IPS DF 4.7 (cell line): Measurements from ENCODE around the gene DYNC2LI1.
"Not testable (repeated sequence)": the region's sequence is repeated elsewhere in the genome, so short reads cannot be mapped to it uniquely, and the experiment has no call there.

Experiments
- DNase-seq: peaks from one replicate; pipeline ENCODE4 v3.0.0-alpha.2; 2013; ENCODE audit warnings: low spot score; ENCODE audit errors: extremely low read depth

DYNC2LI1 gene

DNA sequence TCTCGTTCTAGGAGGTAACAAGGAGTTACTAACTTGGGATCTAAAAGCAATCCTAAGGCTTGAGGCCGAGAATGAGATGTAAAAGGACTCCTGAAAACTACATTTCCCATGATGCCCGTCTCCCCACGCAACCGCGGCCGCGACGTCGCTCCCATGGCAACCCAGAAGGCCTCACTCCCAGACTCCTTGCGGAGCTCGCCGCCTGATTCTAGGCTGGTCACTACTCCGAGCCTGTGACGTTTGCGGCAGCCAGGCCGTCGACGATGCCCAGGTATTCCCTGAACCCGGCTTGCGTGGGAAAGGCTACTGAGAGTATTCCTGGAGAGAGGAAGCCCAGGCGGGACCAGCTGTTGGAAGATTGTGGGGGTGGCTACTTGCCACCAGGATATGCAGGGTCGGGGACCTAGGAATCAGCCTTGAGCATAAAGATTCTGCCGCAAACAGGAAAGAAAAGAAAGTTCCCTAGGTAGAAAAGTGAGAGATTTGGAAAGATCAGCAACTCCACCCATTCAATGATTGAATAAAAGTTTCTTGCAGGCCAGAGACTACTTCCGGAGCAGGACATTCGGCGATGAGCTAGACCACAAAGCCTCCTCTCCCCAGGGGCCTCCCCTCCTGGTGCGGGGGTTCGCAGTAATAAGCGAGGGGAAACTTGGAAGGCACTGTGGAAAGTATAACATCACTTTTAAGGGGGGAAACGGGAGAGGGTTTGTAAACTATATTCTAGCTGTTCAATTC lies at the start of gene DYNC2LI1:
Gene DYNC2LI1, plus strand, starts transcription at position 164 of the 738 bp plus-strand sequence. Its CDS starts 100 bp downstream, at position 264.
- DNase-seq: peak; percentile 80

DNA sequence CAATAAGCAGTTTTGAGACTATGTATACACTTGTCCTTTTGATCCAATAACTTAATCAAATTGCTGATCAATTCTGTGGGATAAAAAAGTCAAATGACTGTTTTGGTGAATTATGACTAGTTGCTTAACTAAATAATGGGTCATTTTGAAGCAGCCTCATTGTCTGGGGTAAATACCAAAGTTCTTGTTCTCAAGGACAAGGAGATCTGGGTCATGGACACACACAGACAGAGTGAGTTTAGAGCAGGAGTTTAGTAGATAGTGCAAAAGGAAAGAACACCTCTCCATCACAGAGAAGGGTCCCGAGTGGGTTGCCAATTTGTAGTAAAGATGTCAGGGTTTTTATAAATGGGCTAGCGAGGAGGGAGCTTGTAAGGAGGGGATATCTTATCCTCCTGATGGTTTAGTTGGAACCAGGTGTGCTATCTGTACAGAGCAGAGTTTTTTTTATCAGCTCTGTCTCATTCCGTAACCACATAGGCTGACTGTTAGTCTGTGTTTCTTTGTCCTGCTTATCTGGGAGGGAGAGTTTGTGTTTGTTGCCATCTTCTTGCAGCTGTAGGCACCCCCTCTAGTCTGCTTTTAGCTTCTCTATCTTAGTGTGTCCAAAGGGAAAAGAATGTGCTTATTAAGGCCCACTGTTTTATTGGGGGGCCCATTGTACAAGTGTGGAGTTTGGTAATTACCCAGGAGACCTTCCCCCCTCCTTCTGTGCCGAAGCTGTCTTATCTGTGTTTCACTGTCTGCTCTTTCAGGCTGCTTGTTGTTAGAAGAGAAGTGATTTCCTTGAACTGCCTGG lies 48.9 kb upstream of the DYNC2LI1 start:
- DNase-seq: no peak

DNA sequence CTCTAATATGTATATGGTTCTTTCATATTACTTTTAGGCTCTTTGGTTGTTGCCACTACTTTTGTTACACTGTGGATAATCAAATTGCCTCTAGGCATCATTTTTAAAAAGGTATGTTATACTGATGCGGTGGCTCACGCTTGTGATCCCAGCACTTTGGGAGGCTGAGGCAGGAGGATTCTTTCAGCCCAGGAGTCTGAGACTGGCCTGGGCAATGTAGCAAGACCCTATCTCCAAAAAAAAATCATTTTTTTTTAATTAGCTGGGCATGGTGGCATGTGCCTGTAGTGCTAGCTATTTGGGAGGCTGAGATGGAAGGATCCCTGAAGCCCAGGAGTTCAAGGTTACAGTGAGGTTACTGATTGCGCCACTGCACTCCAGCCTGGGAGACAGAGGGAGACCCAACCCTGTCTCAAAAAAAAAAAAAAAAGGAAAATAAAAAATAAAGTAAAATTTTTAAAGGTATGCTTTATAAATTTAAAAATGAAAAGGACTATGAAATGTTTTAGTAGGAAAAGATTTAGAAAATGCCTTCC lies 48.1 kb upstream of the DYNC2LI1 start:
- no peak for DNase-seq

DNA sequence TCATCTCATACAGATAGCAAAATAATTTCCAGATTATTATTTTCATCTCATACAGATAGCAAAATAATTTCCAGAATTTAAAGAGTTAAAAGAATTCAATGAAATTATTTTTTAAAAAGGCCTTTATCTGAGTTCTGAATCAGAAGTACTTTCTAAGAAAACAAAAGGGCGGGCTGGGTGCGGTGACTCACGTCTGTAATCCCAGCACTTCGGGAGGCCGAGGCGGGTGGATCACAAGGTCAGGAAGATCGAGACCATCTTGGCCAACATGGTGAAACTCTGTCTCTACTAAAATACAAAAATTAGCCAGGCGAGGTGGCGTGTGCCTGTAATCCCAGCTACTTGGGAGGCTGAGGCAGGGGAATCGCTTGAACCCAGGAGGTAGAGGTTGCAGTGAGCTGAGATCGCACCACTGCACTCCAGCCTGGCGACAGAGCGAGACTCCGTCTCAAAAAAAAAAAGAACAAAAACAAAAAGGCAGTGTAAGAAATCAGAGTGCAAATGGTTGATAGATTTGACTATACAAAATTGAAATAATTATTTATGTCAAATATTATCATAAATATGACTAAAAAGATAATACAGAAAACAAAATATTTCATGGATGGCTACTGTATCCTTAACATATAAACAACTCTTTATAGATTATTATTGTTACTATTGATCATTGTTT lies 46.7 kb upstream of the DYNC2LI1 start:
- not testable (repeated sequence) for DNase-seq

DNA sequence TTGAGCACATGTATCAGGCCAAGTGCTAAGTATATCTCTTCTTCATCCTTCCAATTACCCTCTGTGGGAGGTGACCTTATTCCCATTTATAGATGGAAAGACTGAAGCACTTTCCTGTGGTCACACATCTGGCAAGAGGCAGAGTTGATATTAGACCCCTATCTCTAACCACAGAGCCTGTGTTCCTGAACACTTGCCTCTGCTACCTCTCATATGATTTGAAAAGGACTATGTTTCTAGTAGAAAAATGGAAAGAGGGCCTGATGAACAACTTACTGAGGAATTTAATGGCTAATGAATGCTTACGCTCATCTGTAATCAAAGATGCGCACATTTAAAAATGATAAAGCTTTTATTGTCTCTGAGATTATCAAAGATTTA lies 46.2 kb upstream of the DYNC2LI1 start:
- DNase-seq: no peak

DNA sequence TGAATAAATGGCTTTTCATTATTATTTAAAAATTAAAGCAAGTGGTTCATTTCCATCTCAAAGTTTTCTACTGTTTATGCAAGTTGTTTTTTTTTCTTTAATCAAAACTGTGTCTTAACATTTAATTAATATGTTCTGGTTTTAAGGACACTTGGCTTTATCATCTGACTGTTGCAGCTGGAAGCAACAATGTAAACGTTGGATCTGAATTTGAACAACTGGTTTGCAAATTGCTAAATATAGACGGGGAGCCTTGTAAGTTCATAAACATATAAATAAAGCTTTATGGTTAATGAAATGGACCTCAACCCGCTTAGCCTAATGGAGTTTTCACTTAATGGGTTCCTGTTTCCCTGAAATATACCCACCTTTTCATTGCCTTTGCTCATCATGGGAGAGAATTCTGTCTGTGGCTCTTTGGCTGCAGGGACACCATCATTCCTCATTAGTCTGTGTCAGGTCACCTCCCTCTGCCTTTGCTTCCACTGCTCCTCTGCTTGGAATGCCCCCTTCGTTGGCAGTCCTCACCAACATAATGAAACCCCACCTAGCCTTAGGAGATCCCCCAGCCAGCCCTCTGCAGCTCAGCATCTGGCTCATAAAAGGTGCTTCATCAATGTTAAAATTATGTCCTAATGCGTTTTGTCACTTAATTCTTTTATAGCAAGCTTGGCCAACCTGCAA lies 44.2 kb upstream of the DYNC2LI1 start:
- DNase-seq: no peak

DNA sequence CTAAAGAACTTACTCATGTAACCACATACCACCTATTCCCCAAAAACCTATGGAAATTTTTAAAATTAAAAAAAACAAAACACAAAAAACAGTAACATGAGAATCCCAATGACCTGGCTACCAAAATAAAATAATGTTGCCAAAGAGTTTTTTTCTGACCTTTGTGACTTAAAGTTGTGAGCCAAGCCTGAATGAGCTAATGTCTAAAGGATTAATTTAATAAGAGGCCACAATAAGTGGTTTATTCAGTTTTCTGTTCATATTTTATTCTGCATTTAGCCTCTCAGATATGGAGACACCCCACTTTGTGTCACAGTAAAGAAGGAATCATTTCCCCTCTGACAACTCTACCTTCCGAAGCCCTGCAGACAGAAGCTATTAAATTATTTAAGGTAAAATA lies 42.6 kb upstream of the DYNC2LI1 start:
- no peak for DNase-seq

DNA sequence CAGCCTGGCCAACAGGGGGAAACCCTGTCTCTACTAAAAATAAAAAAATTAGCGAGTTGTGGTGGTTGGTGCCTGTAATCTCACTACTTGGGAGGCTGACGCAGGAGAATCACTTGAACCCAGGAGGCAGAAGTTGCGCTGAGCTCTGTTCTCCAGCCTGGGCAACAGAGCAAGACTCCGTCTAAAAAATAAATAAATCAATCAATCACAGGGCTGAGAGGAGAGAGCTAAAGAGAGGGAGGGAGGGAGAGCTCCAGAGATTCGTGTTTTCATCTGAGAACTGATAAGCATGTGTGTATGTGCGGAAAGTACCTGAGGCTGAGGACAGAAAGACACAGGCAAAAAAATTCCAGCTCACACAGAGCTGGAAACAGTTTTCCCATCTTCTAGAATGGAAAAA lies 37.2 kb upstream of the DYNC2LI1 start:
- DNase-seq: no peak

DNA sequence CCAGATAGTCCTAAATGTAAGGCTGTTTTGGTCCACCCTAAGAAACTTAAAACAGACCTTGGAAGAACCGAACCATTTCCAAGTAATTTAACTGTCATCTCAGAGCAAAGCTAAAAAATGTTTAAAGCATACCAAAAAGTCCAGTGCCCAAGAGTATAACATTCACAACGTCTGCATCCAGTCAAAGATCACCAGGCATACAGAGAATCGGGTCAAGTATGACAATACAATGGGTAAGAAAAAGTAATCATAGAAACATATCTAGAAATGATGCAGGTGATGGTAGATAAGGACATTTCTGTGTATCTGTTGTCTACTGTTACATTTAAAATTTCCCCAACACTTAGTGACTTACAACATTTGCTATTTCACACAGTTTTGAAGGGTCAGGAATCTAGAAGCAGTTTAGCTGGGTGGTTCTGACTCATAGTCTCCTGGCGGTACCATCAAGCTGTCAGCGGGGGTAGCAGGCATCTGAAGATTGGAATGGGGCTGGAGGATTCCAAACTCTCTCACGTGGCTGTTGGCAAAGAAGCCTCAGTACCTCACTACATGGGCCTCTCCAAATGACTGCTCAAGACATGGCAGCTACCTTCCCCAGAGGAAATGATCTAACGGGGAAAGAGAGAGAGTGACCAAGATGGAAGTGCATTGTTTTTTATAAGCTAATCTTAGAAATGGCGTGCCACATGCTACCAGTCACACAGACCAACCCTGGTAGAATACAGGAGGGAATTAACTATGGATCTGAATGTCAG lies 36.6 kb upstream of the DYNC2LI1 start:
- DNase-seq: no peak

DNA sequence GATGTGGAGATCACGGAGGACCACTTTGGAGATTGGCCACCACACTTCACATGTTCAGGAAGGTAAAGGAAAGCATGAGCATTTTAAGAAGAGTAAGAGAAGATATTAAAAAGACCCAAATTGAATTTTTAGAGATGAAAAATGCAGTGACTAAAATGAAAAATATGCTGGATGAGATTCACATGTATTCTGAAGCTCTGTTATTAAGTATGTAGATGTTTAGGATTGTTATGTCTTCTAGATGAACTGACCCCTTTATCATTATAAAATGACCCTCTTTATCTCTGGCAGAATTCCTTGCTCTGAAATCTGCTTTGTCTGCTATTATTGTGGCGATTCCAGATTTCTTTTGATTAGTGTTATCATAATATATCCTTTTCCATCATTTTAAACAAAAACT lies 36.0 kb upstream of the DYNC2LI1 start:
- no peak for DNase-seq

DNA sequence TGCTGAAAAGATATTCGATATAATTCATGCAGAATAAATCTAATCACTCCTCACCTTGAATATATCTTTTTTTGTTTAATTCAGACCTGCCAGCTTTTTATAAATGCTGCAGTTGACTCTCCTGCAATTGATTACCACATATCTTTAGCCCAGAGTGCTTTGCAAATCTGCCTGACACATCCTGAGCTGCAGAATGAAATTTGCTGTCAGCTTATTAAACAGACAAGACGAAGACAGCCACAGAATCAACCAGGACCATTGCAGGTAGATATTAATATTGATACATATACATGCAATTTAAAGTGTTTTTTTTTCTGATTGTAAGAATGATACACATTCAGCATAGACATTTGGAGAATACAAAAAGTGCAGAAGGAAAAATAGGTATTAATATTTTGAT lies 35.6 kb upstream of the DYNC2LI1 start:
- DNase-seq: no peak

DNA sequence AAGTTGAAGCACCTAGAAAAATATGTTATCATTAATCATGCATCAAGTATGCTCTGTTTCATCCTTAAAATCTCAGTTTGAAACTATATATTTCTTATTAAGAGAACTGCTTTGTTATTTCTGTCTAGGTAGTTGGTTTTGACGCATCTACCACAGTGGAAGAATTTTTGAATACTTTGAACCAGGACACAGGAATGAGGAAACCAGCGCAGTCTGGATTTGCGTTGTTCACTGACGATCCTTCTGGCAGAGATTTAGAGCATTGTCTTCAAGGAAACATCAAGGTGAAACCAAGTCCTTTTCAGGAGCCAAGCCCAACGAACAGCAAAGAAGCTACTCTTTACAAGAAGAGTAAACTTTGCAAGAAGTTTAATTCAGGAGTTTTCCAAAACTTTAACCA lies 30.1 kb upstream of the DYNC2LI1 start:
- DNase-seq: no peak

DNA sequence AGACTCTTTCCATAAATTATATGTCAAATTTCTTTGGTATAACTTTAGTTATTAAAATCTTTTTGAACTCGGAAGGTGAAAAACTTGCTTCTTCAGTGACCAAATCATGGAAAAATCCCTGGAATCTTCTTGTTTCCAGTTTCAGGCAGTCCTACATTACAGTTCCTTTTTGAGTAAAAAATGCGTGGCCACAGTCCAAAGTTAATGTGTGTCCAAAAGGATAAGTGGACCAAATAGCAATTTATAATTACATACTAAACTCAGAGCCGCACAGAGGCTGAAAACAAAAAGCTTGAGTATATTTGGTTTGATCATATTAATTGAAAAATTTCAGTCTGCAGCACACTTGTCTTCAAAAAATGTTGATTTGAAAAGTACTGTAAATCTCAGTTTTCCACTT lies 28.4 kb upstream of the DYNC2LI1 start:
- DNase-seq: no peak

DNA sequence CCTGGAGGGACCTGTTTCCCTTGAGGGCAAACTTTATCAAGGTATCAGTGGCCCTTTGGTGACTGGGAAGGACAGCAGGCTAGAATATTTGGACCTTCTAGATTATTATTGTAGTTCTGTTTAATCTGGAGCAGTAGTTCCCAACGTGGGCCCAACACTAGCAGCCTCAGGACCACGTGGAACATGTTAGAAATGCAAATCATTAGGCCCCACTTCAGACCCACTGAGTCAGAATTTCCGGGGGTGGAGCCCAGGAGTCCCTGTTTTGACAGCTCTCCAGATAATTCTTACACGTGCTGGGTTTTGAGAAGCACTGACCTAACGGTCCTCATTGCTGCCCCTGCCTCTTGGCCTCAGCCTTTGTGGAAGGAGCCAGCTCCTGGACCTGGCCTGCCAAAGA lies 25.5 kb upstream of the DYNC2LI1 start:
- no peak for DNase-seq

DNA sequence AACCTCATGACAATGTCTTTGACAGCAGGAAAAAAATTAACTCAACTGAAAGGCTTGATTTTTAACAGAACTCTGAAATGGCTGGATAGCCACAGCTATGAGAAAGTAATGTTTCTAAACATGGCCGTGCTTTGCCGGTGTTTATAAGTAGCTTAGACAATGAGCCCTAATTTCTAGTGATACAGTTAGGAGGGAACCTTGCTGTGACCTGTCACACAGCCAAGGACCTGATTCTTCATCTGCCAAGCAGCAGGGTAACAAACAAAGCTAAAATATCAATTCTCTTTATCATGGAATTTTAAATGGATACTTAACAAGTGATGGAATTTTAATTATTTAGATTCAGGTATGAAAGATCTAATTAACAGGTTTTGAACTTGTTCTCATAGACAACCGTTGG lies 24.3 kb upstream of the DYNC2LI1 start:
- DNase-seq: no peak

DNA sequence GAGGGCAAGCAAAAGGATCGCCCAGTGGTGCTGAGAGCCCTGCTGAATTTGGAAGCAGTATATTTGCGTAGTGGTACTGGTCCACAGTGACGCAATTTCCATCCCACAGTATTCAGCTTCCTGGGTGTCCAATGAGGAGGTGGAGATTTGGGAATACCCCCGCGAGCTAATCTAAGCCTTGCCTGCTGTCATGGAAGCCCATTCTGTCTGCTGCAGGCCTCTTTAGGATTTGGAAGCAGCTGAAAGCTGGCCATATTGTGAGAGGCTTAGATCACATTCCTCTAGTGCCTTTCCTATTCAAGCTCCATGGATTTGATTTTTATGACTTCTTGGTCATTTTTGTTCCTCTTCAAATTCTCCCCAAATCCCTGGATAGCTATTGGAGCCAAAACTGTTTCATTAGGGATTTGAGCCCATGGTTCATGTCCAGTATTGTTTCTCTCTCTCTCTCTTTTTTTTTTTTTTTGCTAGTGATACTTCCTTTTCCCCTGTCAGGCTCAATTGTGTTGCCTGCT lies 22.3 kb upstream of the DYNC2LI1 start:
- DNase-seq: no peak

DNA sequence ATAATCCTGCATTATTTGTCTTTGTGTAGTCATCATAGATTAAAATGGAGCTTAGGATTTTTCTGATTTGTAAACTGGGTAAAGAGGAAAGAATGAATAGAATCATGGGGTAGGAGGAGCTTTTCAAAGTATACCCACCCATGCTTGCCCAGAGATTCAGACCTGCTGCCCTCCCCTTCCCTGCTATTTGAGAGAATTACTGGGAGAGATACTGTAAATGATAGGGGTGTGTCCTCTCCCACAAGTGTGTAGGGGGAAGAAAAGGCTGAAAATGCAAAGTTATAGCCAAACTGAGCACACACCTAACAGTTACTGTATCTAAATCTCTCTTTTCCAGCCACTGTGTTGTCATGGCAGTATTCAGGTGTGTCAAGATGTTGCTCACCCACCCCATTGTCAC lies 21.5 kb upstream of the DYNC2LI1 start:
- DNase-seq: no peak

DNA sequence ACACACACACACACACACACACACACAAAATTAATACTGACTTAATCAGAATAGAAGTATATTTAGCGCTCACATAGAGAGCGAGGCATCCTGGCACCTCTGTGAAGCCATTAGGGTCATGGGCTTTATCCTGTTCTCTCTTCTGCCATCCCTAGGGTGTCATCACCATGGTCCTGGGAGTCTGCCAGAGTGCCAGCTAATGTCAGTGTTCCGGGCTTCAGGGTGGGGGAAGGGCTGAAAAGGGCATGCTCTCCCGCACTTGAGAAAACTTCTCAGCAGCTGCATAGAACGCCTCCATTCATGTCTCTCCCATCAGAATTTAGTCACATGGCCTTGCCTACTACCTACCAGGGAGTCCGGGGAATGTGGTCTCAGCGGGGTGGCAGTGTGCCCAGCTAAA lies 19.7 kb upstream of the DYNC2LI1 start:
- DNase-seq: no peak

DNA sequence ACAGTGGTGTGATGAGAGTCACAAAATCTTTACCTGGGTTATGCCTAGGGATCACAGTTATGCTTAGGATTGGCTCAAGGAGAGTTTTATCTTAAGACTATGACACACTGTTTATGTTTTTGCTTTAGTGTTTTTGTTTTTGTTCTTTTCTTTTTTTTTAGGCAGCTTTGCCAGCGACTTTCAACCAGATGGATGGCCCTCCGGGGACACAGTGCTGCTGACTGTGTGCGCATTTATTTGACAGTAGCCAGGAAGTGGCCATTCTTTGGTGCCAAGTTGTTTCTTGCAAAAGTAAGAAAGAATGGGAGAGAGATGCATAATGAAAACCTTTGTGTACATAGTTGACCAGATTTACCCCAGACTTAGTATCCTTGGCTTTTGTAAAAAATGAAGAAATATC lies 15.1 kb upstream of the DYNC2LI1 start:
- DNase-seq: no peak

DNA sequence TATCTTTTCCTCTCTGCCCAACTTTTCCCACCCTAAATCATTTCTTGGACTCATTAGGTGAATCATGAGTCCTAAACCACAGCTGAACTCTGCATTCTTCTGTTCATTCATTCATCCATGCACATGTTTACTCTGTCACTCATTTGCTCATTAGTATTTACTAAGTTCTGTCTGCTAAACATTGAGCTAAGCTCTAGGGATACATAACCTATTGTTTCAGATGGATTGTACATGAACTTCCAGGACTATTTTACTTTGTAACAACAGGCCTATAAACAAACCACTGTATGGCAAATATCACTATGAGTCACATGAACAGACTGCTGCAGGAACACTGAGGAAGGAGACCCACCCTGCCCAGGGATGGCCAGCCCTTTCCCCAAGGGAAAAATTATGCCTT lies 14.6 kb upstream of the DYNC2LI1 start:
- DNase-seq: no peak

DNA sequence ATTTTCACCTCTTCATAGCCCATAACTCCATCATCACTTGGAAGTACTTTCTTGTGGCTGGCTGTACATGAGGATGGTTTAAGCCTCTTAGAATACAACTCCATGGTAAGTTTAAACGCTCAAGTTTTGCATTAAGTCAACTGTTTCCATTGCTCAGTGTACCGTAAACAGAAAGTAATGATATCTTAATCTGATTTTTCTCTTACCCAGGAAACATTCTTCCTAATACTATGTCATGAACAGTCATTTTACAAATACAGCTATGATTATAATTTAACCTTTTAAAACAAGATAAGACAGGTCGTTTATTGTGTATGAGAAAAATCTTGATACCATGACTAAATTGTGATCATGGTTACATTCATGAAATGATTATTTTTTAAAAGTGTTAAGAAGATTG lies 11.6 kb upstream of the DYNC2LI1 start:
- no peak for DNase-seq
